HepG2 (cell line): Measurements from ENCODE around the gene INAFM1. TPM values are rescaled to one million over a fixed set of nuclear protein-coding genes. Genes with fewer than 3 reads are reported as not detected.

ENCODE experiments used
- ADNP ChIP-seq: sonication (generic); formaldehyde crosslinking; IDR thresholded peaks from 2 replicates; pipeline ENCODE4 v1.4.0; 2020; ENCODE audit warnings: missing genetic modification reagents
- AGO1 ChIP-seq: fragments of 200-400 bp; formaldehyde crosslinking; IDR thresholded peaks from 2 replicates; pipeline ENCODE4 v1.6.1; 2017; ENCODE audit warnings: mild to moderate bottlenecking, low read depth, low read length, moderate library complexity; ENCODE audit not compliant: poor library complexity, severe bottlenecking
- BHLHE40 ChIP-seq: IDR thresholded peaks from 2 replicates; pipeline ENCODE4 v1.6.1; 2011; ENCODE audit warnings: low read length, improper control_type of control experiment
- DR1 ChIP-seq: sonication (generic); formaldehyde crosslinking; IDR thresholded peaks from 2 replicates; pipeline ENCODE4 v1.8.0; 2021; ENCODE audit warnings: mild to moderate bottlenecking, missing genetic modification reagents, inconsistent platforms
- ELF4 ChIP-seq: sonication (generic); formaldehyde crosslinking; IDR thresholded peaks from 2 replicates; pipeline ENCODE4 v1.5.0; 2020; ENCODE audit warnings: missing genetic modification reagents, mild to moderate bottlenecking, moderate library complexity, borderline replicate concordance
- GATAD1 ChIP-seq: IDR thresholded peaks from 2 replicates; pipeline ENCODE4 v1.6.1; 2016; ENCODE audit warnings: missing genetic modification reagents, missing compliant biosample characterization
- HNF4A ChIP-seq: sonication (generic); formaldehyde crosslinking; IDR thresholded peaks from 2 replicates; pipeline ENCODE4 v1.4.0; 2020; ENCODE audit warnings: missing genetic modification reagents
- LRRFIP1 ChIP-seq: sonication (generic); formaldehyde crosslinking; conservative IDR thresholded peaks from 2 replicates; pipeline ENCODE4 v1.4.0; 2020; ENCODE audit warnings: missing genetic modification reagents
- PTBP1 ChIP-seq: fragments of 200-400 bp; formaldehyde crosslinking; IDR thresholded peaks from 2 replicates; pipeline ENCODE4 v1.6.1; 2018; ENCODE audit warnings: low read length, low read depth; ENCODE audit not compliant: poor library complexity, severe bottlenecking
- SAP130 ChIP-seq: IDR thresholded peaks from 2 replicates; pipeline ENCODE4 v1.6.1; 2016; ENCODE audit warnings: low read depth
- SNAI1 ChIP-seq: sonication (generic); formaldehyde crosslinking; IDR thresholded peaks from 2 replicates; pipeline ENCODE4 v1.5.0; 2020; ENCODE audit warnings: mild to moderate bottlenecking, missing genetic modification reagents, borderline replicate concordance
- SRY ChIP-seq: sonication (generic); formaldehyde crosslinking; IDR thresholded peaks from 2 replicates; pipeline ENCODE4 v1.8.0; 2022; ENCODE audit warnings: mild to moderate bottlenecking, missing genetic modification reagents
- THAP9 ChIP-seq: sonication (generic); formaldehyde crosslinking; IDR thresholded peaks from 2 replicates; pipeline ENCODE4; 2020; ENCODE audit warnings: missing genetic modification reagents, mild to moderate bottlenecking, borderline replicate concordance
- ZMYM3 ChIP-seq: sonication (generic); formaldehyde crosslinking; IDR thresholded peaks from 2 replicates; pipeline ENCODE4 v1.5.1; 2020; ENCODE audit warnings: mild to moderate bottlenecking, missing genetic modification reagents
- ZSCAN31 ChIP-seq: sonication (generic); formaldehyde crosslinking; IDR thresholded peaks from 2 replicates; pipeline ENCODE4 v1.5.0; 2020; ENCODE audit warnings: low read depth, mild to moderate bottlenecking, missing genetic modification reagents
- polyA plus RNA-seq, 8 experiments: library from polyadenylated mRNA; depleted of rRNA in 3 of 8; stranded (reverse) in 7 of 8; unstranded in 1 of 8; fragments of >200 nt; fragmentation: Illumina TruSeq in 4 of 8; extraction: Trizol in 4 of 8; gene quantifications; 2 replicates each; pipeline versions ENCODE4 v1.2.1 to v1.2.3, GENCODE V29; 2011 to 2016; ENCODE audit warnings: low read depth in 4 of 8, missing spikeins in 1 of 8, mixed read lengths in 1 of 8; ENCODE audit not compliant: insufficient read depth in 1 of 8
- total RNA-seq, 5 experiments: library from RNA; depleted of rRNA; stranded (reverse); fragments of >200 nt; fragmentation: Illumina TruSeq; extraction: Trizol; gene quantifications; 2 replicates each; pipeline ENCODE4 v1.2.3, GENCODE V29; 2016; ENCODE audit warnings: low read depth in 1 of 5
- TF ChIP-seq, protein P1 (sequence below): sonication (generic); formaldehyde crosslinking; IDR thresholded peaks from 2 replicates; pipeline ENCODE4 v1.4.0; 2020; ENCODE audit warnings: missing genetic modification reagents
- TF ChIP-seq, protein P2 (sequence below): sonication (generic); formaldehyde crosslinking; IDR thresholded peaks from 2 replicates; pipeline ENCODE4 v1.5.1; 2020; ENCODE audit warnings: missing genetic modification reagents, mild to moderate bottlenecking, borderline replicate concordance

Gene INAFM1
- total and polyA plus RNA-seq, 2 of the 13 experiments (the other 11 are each of a cell fraction or from before 2014, with no cell fraction given) = 0.88 to 1.9 TPM

DNA sequence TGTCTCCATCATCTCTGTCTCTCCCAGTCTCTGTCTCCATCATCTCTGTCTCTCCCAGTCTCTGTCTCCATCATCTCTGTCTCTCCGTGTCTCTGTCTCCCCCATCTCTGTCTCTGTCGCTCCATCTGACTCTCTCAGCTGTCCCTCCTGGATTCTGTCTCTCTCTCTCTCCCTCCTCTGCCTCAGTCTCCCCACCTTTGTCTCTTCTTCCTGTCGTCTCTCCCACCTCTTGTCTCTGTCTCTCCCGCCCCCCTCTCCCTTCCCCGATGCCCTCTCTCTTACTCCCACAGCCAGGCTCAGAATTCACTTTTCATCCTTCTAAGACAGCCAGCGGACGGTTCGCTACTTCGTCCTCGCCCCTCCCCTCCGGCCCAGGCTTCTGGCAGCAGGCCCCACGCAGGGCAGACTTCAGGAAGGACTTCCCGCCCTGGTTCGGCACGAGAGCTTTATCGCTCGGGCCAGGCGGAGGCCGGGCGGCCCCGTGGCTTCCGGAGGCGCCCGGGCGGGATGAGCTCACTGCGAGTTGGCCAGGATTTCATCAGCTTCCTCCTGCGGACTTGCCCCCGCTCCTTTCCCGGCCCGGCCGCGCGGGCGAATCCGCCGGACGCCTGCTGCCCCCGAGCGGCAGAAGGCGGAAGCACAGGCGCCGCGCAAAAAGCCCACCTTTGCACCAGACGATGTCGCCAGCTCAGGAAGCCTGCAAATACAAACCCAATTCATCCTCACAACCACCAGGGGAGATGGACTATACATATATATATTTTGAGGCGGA, 30.7 kb upstream of the INAFM1 start (continued):
- TF ChIP-seq, protein P1, sequence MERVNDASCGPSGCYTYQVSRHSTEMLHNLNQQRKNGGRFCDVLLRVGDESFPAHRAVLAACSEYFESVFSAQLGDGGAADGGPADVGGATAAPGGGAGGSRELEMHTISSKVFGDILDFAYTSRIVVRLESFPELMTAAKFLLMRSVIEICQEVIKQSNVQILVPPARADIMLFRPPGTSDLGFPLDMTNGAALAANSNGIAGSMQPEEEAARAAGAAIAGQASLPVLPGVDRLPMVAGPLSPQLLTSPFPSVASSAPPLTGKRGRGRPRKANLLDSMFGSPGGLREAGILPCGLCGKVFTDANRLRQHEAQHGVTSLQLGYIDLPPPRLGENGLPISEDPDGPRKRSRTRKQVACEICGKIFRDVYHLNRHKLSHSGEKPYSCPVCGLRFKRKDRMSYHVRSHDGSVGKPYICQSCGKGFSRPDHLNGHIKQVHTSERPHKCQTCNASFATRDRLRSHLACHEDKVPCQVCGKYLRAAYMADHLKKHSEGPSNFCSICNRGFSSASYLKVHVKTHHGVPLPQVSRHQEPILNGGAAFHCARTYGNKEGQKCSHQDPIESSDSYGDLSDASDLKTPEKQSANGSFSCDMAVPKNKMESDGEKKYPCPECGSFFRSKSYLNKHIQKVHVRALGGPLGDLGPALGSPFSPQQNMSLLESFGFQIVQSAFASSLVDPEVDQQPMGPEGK (CRISPR knock-in tag) = peak; percentile 80
- TF ChIP-seq SNAI1 (peak; percentile 94; the same call in 1 of the 2 replicates), AGO1 (peak; percentile 75), BHLHE40 (peak; percentile 93), THAP9 (CRISPR knock-in tag) (peak; percentile 85), HNF4A (CRISPR knock-in tag) (peak; percentile 53; the same call in 1 of the 2 replicates), GATAD1 (CRISPR knock-in tag) (peak; percentile 63), ELF4 (CRISPR knock-in tag) (peak; percentile 71; the same call in 1 of the 2 replicates), PTBP1 (peak; percentile 99), ZMYM3 (CRISPR knock-in tag) (peak; percentile 100), DR1 (CRISPR knock-in tag) (peak; percentile 74), SRY (CRISPR knock-in tag) (peak; percentile 89; the same call in 1 of the 2 replicates), SAP130 (CRISPR knock-in tag) (peak; percentile 86), ZSCAN31 (CRISPR knock-in tag) (peak; percentile 95), LRRFIP1 (no peak), ADNP (peak; percentile 100)
- TF ChIP-seq, protein P2, sequence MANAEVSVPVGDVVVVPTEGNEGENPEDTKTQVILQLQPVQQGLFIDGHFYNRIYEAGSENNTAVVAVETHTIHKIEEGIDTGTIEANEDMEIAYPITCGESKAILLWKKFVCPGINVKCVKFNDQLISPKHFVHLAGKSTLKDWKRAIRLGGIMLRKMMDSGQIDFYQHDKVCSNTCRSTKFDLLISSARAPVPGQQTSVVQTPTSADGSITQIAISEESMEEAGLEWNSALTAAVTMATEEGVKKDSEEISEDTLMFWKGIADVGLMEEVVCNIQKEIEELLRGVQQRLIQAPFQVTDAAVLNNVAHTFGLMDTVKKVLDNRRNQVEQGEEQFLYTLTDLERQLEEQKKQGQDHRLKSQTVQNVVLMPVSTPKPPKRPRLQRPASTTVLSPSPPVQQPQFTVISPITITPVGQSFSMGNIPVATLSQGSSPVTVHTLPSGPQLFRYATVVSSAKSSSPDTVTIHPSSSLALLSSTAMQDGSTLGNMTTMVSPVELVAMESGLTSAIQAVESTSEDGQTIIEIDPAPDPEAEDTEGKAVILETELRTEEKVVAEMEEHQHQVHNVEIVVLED (CRISPR knock-in tag) = peak; percentile 62; the same call in 1 of the 2 replicates
